ENCODE data around the gene NRIP1.

GRCh38 chr21:15060543-15061175 is 4.1 kb downstream of the NRIP1 start:
- TF ChIP-seq CTCF (conservative IDR thresholded peaks at IDR 0.05 in 1 of 2, IDR thresholded peaks at IDR 0.05 in 1 of 2; ENCODE audit: extremely low read depth in 1 of 2, insufficient read depth in 1 of 2, low read depth in 1 of 2, low read length in 2 of 2) (no peak), EZH2 (IDR thresholded peaks at IDR 0.05; ENCODE audit: borderline replicate concordance, low read length) (no peak)
